Measurements from ENCODE around the gene PRKCH.

PRKCH gene

DNA sequence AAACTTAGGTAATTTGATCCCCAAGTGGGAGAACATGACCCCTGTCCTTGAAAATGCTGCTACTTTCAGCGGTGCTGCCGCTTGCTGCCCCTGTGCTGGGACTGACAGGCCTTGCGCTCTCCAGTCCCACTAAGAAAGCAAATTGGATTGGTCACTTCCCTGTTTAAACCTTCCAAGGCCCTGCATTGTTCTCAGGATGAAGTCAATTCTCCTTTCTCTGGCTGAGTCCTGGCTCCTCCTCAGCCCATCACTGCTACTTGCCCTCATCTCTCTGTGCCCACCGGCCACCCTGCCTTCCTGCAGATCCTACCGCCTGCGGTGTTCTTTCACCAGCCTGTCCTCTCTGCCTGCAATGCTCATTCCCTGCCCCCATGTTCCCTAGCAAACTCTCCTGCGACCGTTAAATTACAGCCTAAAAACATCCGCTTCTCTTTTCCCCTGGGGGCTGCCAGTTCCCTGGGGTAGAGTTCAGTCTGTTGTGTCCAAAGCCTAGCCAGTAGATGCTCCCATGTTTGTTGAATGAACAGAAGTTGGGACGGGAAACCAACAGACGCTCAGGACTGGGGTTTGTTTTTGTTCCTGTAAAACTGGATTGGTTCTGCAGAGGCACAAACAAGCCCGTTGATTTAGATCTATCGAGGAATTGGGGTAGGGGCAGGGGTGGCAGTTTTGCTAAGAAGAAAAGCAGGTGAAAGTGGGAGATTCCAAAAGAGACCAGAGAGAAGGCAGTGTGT, 246.6 kb downstream of the PRKCH start:
- peak; percentile 97 for DNase-seq (ENCODE audit: low read depth)
- H3K4me3 ChIP-seq (ENCODE audit: low read depth, low read length): peak overlapping the region; percentile 62
- TF ChIP-seq MYC (IDR thresholded peaks at IDR 0.05; ENCODE audit: low read depth, low read length): 0 out of 2 replicates have a peak, but pooled peaks have one; percentile 29
- TF ChIP-seq, protein P1, sequence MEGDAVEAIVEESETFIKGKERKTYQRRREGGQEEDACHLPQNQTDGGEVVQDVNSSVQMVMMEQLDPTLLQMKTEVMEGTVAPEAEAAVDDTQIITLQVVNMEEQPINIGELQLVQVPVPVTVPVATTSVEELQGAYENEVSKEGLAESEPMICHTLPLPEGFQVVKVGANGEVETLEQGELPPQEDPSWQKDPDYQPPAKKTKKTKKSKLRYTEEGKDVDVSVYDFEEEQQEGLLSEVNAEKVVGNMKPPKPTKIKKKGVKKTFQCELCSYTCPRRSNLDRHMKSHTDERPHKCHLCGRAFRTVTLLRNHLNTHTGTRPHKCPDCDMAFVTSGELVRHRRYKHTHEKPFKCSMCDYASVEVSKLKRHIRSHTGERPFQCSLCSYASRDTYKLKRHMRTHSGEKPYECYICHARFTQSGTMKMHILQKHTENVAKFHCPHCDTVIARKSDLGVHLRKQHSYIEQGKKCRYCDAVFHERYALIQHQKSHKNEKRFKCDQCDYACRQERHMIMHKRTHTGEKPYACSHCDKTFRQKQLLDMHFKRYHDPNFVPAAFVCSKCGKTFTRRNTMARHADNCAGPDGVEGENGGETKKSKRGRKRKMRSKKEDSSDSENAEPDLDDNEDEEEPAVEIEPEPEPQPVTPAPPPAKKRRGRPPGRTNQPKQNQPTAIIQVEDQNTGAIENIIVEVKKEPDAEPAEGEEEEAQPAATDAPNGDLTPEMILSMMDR (IDR thresholded peaks at IDR 0.05; ENCODE audit: low read depth, low read length): no peak

DNA sequence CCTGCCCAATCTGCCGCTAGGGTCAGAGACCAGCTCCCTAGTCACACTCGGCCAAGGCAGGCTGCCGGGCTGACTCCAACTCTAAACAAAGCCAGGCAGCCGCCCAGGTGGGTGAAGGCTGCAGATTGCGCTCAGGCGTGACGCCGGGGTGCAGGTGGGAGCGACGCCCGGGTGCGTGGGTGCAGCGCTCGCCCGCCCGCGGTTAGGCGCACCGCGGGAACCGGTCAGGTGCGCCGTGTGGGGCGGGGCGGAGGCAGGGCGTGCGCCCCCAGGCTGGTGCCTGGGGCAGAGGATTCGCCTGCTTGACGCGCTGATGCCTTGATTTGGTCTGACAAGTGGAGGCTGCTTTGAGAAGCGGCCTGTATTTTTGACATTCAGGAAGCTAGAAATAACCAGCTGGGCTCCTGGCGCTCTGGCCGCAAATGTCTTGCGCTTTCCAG, 247.2 kb downstream of the PRKCH start:
- H3K4me3 ChIP-seq (ENCODE audit: low read depth, low read length): peak overlapping the region; percentile 62
- TF ChIP-seq, protein P1 (IDR thresholded peaks at IDR 0.05; ENCODE audit: low read depth, low read length): no peak
- TF ChIP-seq, protein P2, sequence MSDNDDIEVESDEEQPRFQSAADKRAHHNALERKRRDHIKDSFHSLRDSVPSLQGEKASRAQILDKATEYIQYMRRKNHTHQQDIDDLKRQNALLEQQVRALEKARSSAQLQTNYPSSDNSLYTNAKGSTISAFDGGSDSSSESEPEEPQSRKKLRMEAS (IDR thresholded peaks at IDR 0.05; ENCODE audit: low read depth, low read length): peak; percentile 49
- TF ChIP-seq POLR2A (IDR thresholded peaks at IDR 0.05; ENCODE audit: extremely low read depth, insufficient read length): peak; percentile 24
- peak; percentile 79 for DNase-seq (ENCODE audit: low read depth)

DNA sequence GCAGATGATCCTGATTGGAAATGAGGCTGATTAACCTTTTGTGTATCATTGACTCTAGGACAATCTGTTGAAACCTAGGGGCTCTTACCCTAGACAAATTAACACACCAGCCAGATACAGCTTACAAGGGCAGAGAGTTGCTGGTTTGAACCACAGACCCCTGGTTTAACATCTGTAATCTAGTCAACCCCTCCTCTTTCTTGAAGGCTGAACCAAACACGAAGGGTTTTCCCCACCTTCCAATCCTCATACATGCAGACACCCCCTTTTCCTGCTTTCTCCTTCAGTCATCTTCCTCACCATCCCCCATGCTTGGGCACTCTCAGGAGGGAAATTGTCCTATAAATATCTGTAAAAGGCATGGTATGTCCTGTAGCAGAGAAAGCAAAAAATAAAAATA, 247.9 kb downstream of the PRKCH start:
- peak; percentile 56 for DNase-seq (ENCODE audit: low read depth)
- TF ChIP-seq POLR2A (IDR thresholded peaks at IDR 0.05; ENCODE audit: extremely low read depth, insufficient read length) (no peak), MYC (IDR thresholded peaks at IDR 0.05; ENCODE audit: low read depth, low read length) (no peak)
- TF ChIP-seq, protein P2 (IDR thresholded peaks at IDR 0.05; ENCODE audit: low read depth, low read length): no peak
- TF ChIP-seq, protein P1 (IDR thresholded peaks at IDR 0.05; ENCODE audit: low read depth, low read length): no peak
- peak overlapping the region; percentile 47 for H3K4me3 ChIP-seq (ENCODE audit: low read depth, low read length)

DNA sequence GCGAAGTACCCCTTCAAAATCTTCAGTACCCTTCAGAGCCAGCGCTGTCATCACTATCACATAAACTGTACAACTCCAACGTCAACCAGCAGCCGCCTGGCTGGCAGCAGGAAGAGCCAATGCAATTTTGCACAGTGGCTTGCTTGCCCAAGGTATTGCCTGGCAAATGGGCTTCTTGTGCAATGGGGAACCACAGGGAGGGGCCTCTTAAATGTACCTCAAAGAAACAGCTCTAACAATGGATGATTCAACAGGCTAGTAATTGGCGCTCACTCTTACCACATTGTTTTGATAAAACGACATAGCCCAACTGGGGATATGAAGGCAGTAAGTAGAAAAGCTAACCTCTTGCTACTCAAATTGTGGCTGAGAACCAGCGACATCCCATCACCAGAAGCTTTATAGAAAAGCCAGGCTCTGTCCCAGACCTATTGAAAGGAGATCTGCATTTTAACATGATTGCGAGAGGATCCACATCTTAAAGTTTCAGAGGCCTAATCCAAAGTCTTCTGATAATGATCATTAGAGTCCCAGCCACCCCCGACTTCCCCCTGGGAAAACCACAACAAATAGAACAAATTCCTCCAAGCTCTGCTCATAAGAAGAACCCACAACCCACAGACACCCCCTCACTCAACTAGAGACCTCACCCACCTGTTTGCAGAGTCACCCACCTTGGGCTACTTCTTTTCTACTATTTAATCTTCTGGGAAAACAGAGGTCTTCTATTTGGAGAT, 248.6 kb downstream of the PRKCH start:
- TF ChIP-seq, protein P2 (IDR thresholded peaks at IDR 0.05; ENCODE audit: low read depth, low read length): peak; percentile 36
- TF ChIP-seq POLR2A (IDR thresholded peaks at IDR 0.05; ENCODE audit: extremely low read depth, insufficient read length) (peak; percentile 31), MYC (IDR thresholded peaks at IDR 0.05; ENCODE audit: low read depth, low read length) (peak; percentile 77)
- TF ChIP-seq, protein P1 (IDR thresholded peaks at IDR 0.05; ENCODE audit: low read depth, low read length): no peak
- H3K4me3 ChIP-seq (ENCODE audit: low read depth, low read length): peak overlapping the region; percentile 47
- DNase-seq (ENCODE audit: low read depth): peak; percentile 98

DNA sequence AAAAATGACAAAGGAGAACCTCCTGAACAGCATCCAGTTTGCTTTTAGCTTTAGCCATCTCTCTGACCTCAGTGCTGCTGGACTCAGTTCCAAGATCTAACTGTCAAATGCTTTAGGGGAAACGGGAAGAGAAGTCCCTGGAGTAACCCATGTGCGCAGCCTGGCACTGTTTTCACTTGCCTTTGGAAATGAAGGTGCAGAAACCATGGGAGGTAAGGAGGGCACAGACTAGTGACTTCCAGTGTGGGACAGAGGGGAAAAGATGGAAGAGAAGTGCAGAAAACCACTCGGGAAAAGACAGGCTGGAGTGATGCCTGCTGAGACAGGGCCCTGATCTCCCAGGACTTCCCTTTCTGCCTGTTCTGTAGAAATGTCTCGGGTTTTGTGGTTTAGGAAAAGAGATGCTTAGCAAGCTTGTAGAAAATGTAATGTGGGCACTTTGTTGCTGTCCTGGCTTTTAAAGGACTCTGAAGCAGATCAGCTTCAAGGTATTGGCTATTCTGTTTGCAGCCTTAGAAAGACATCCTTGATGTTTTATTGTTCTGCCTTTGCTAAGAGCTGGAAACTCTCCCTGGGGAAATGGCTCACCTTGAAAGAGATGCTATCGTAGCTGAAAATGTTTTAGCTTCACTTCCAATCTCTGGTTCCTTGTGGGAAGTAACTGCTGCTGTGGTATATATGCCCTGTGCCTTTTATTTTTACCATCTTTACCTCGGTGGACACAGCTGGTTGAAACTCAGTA, 249.3 kb downstream of the PRKCH start:
- peak overlapping the region; percentile 38 for H3K4me3 ChIP-seq (ENCODE audit: low read depth, low read length)
- TF ChIP-seq, protein P1 (IDR thresholded peaks at IDR 0.05; ENCODE audit: low read depth, low read length): no peak
- TF ChIP-seq, protein P2 (IDR thresholded peaks at IDR 0.05; ENCODE audit: low read depth, low read length): no peak
- TF ChIP-seq MYC (IDR thresholded peaks at IDR 0.05; ENCODE audit: low read depth, low read length): no peak
- no peak for TF ChIP-seq POLR2A (IDR thresholded peaks at IDR 0.05; ENCODE audit: extremely low read depth, insufficient read length)
- DNase-seq (ENCODE audit: low read depth): peak; percentile 60

All from NB4 (cell line).